ENCODE results near the gene CTSL. TPM values are rescaled to one million over a fixed set of nuclear protein-coding genes. Genes with fewer than 3 reads are reported as not detected.
"Not testable (repeated sequence)": the region's sequence is repeated elsewhere in the genome, so short reads cannot be mapped to it uniquely, and the experiment has no call there.

Gene CTSL
- total RNA-seq, 1 donor from 2014 or later = 243 TPM

DNA sequence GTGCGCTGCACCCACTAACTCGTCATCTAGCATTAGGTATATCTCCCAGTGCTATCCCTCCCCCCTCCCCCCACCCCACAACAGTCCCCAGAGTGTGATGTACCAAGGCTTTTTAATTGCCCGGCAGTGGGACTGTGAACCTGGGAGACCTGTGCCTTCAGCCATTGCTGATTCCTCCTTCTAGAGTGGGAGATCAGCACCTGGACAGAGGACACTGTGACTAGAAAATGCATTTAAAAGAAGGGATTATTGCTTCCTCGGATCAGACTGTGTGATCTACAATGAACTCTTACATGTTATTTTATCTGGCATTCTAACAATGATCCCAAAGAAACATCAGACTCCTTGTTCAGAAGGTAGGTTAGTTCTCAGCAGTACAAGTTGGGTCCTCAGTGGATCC, 25.9 kb downstream of the CTSL start:
- DNase-seq (ENCODE audit: low read depth in 2 of 2) = no peak

DNA sequence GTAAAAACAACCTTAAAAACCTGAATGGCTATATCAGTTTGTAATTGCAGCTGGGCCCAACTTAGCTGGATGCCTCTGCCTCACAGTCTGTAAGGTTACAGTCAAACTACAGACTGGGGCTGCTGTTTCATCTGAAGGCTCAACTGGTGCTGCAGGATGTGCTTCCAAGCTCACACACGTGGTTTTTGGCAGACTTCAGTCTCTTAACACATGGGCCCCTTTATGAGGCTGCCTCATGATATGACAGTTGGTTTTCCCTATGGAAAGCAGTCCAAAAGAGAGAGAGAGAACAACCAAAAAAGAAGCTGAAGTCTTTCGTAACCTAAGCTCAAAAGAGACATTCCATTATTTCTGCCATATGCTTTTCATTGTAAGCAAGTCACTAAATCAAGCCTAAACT, 27.4 kb downstream of the CTSL start:
- no peak for DNase-seq (ENCODE audit: low read depth in 2 of 2)

GRCh38 chr9:87758330-87758729, 32.4 kb downstream of the CTSL start:
- DNase-seq (ENCODE audit: low read depth in 2 of 2) = not testable (repeated sequence)

DNA sequence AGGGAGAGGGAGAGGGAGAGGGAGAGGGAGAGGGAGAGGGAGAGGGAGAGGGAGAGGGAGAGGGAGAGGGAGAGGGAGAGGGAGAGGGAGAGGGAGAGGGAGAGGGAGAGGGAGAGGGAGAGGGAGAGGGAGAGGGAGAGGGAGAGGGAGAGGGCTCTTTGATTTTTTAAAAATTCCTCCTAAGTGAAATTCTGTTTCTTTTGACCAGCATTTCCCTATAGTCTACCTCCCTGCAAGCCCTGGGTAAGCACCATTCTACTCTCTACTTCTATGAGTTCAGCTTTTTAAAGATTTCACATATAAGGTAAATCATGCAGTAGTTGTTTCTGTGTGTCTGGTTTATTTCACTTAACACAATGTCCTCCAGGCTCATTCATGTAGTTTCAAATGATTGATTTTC, 34.1 kb downstream of the CTSL start:
- DNase-seq (ENCODE audit: low read depth in 2 of 2) = not testable (repeated sequence)

- DNase-seq (ENCODE audit: low read depth in 2 of 2) = no peak
These were observed 34.6 kb downstream of the CTSL start for GRCh38 chr9:87760529-87760928.

DNA sequence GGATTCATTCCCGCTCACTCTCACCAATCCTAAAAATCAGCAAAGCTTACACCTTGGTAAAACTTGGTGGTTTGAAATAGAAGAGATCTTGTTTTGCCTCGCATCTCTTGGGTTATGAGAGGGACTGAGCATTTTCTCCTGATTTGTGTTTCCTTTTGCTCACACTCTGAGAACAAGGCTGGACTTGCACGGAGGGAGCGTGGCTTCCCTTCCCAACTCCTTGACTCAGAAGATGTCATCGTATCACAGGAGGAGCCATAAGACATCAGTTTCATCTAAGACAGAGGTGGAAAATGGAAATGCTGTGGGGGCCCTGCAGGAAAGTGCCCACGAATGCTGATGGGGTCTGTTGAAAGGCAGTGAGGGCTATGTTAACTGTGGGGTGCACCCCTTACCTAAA, 37.4 kb downstream of the CTSL start:
- DNase-seq (ENCODE audit: low read depth in 2 of 2) = no peak

- DNase-seq (ENCODE audit: low read depth in 2 of 2) = no peak
These were observed 39.6 kb downstream of the CTSL start for GRCh38 chr9:87765521-87765920.

DNA sequence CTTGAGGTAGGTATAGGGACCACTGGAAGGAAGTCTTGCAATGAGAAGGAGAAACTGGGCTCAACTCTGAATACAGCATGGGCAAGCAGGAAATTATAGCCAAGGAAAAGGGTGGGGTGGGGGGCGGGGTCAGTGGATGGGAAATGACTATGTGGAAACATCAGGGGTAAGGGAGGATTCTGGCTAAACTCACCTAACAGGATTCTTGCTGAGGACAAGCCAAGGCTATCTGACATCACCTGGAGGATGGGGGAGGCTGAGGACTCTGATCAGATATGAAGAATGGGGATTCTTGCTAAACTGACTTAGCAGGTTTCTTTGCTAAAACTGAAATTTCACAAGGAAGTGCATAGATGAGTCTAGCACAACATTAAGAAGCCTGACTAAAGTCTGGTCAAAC, 40.8 kb downstream of the CTSL start:
- no peak for DNase-seq (ENCODE audit: low read depth in 2 of 2)

GRCh38 chr9:87770616-87771315, 44.8 kb downstream of the CTSL start:
- DNase-seq (ENCODE audit: low read depth in 2 of 2) = no peak

GRCh38 chr9:87771316-87772006, 45.5 kb downstream of the CTSL start:
- DNase-seq (ENCODE audit: low read depth in 2 of 2) = no peak

- DNase-seq (ENCODE audit: low read depth in 2 of 2) = no peak
These were observed 50.8 kb downstream of the CTSL start for GRCh38 chr9:87776481-87777379.

DNA sequence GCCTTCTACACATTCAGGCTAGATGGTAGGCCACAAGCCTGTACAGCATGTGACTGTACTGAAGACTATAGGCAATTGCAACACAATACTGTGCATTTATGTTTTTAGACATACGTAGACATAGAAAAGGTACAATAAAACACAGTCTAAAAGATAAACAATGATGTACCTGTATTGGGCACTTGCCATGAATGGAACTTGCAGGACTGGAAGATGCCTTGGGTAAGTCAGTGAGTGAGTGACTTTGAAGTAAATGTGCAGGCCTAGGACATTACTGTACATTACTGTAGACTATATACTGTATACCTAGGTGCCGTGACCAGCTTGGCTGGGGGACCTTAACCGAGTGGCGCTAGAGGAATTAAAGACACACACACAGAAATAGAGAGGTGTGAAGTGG, 53.1 kb downstream of the CTSL start:
- no peak for DNase-seq (ENCODE audit: low read depth in 2 of 2)

Other genes starting within 250 kb of the CTSL start
- gene DAPK1, start 228.3 kb upstream of the CTSL start, total RNA-seq = 27.0 and 28.2 TPM in 2 replicates
- not detected in 2 replicates for gene SPATA31E1, start 156.8 kb downstream of the CTSL start, total RNA-seq
- not detected in 2 replicates for gene SPATA31C1, start 191.8 kb downstream of the CTSL start, total RNA-seq
- 0.26 and 1.1 TPM in 2 replicates for gene CDK20, start 248.4 kb downstream of the CTSL start, total RNA-seq